ENCODE data around the gene ASAP3.
"Not testable (repeated sequence)": the region's sequence is repeated elsewhere in the genome, so short reads cannot be mapped to it uniquely, and the experiment has no call there.

- not testable (repeated sequence) for TF ChIP-seq POLR2A, CTCF (IDR thresholded peaks at IDR 0.05)
Observed at GRCh38 chr1:23494836-23495235, 10.9 kb upstream of the ASAP3 start.

Measured in gastroesophageal sphincter (tissue), 3 donors.